Dendritic cell treated with granulocyte-macrophage colony-stimulating factor and Interleukin-4, amounts not matched to agents 40 ng/mL and 50 ng/mL, for 4 days (primary cell): ENCODE data around the gene ROBO1.

Experiments
- H3K27ac Mint-ChIP-seq: one replicate; pipeline ENCODE4 v1.8.0; 2022; ENCODE audit warnings: mild to moderate bottlenecking, mixed read lengths
- H3K27me3 Mint-ChIP-seq: one replicate; pipeline ENCODE4 v1.8.0; 2022; ENCODE audit warnings: mild to moderate bottlenecking, mixed read lengths
- H3K36me3 Mint-ChIP-seq: one replicate; pipeline ENCODE4 v1.8.0; 2022; ENCODE audit warnings: low read depth, mixed read lengths
- H3K4me1 Mint-ChIP-seq: one replicate; pipeline ENCODE4 v1.8.0; 2022; ENCODE audit warnings: low read depth, mixed read lengths
- H3K4me3 Mint-ChIP-seq: one replicate; pipeline ENCODE4 v1.8.0; 2022; ENCODE audit warnings: mild to moderate bottlenecking, moderate library complexity, mixed read lengths
- H3K9me3 Mint-ChIP-seq: one replicate; pipeline ENCODE4 v1.8.0; 2022; ENCODE audit warnings: mixed read lengths
- intact Hi-C: fragments of 100-400 bp; cut with micrococcal nuclease; formaldehyde crosslinking; loops from one replicate; pipeline ENCODE4 v1.15.0; 2022

The ROBO1 gene

DNA sequence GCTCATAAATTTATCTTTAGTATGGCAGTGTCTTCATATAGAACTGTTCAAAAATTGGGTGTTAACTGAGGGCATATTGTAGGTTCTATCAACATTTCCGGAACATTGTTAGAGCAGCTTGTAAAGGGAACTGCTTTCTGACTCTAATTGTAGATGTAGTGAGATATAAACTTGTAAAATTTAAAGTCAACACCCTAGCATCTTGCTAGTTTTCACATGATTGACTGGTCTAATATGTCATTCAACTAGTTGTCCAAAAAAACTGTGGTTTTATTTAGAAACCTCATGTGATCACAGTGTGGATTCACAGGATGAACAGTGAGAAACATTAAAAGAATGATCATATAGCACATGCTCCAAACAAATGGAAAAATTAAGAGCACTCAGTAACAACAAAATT is 607.4 kb downstream of the ROBO1 start:
- no peaks in the 10 kb centered on the region for H3K36me3 Mint-ChIP-seq
- intact Hi-C loops: no loop called here
- H3K27me3 Mint-ChIP-seq: no peaks in the 10 kb centered on the region
- no peaks in the 10 kb centered on the region for H3K9me3 Mint-ChIP-seq
- H3K4me1 Mint-ChIP-seq: no peaks in the 10 kb centered on the region
- no peak overlapping the region for H3K4me3 Mint-ChIP-seq
- no peak overlapping the region for H3K27ac Mint-ChIP-seq

DNA sequence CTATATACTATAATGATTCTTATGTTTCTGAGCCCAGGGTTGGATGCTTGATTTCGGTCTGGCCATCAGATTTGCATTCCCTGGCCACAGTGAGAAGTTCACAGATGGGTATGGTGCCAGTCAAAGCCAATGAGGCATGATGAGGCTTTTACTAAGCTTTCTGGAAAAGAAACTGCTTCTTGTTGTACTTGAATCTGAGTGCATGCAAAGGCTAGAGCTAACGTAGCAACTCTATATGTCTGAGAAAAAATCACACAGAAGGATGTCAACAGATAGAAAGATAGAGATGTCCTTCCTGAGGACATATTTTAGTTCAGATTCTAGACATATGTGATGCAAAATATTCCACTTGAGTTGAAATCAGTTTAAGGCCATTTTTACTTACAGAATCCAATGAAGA is 608.1 kb downstream of the ROBO1 start:
- no peaks in the 10 kb centered on the region for H3K27me3 Mint-ChIP-seq
- no peaks in the 10 kb centered on the region for H3K4me1 Mint-ChIP-seq
- intact Hi-C loops: no loop called here
- no peaks in the 10 kb centered on the region for H3K36me3 Mint-ChIP-seq
- no peak overlapping the region for H3K4me3 Mint-ChIP-seq
- no peaks in the 10 kb centered on the region for H3K9me3 Mint-ChIP-seq
- no peak overlapping the region for H3K27ac Mint-ChIP-seq

GRCh38 chr3:79157191-79157590 is 610.6 kb downstream of the ROBO1 start:
- Mint-ChIP-seq H3K27ac (no peak overlapping the region), H3K9me3 (no peaks in the 10 kb centered on the region), H3K4me3 (no peak overlapping the region), H3K27me3 (no peaks in the 10 kb centered on the region), H3K36me3 (no peaks in the 10 kb centered on the region), H3K4me1 (no peaks in the 10 kb centered on the region)
- intact Hi-C loops: no loop called here

DNA sequence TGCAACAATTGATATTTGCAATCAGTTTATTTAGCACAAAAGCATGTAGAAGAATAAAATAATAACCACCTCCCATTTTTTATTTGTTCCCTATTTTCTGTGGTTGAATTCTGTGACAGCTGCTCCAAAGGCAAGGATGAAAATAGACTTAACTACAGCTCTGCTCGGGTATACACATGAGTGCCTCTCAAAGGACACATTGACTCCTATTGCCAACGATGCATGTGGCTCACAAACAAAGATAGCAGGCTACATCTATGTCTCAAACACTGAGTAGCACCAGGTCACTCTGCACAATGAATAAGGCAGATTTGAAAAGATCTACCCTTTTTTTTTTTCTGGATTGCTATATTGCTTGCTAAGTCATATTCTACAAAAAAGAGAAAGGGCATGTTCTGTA is 612.9 kb downstream of the ROBO1 start:
- intact Hi-C loops: no loop called here
- Mint-ChIP-seq H3K36me3 (no peaks in the 10 kb centered on the region), H3K4me3 (no peak overlapping the region), H3K27ac (no peak overlapping the region), H3K27me3 (no peaks in the 10 kb centered on the region), H3K9me3 (peaks cover 8% of the 10 kb centered on the region), H3K4me1 (no peaks in the 10 kb centered on the region)

- Mint-ChIP-seq H3K27me3 (no peaks in the 10 kb centered on the region), H3K4me1 (no peaks in the 10 kb centered on the region), H3K36me3 (no peaks in the 10 kb centered on the region), H3K27ac (no peak overlapping the region), H3K4me3 (no peak overlapping the region), H3K9me3 (peaks cover 8% of the 10 kb centered on the region)
- intact Hi-C loops: no loop called here
Measured at GRCh38 chr3:79148786-79149185, 619.0 kb downstream of the ROBO1 start.

- Mint-ChIP-seq H3K27me3 (no peaks in the 10 kb centered on the region), H3K36me3 (no peaks in the 10 kb centered on the region), H3K4me3 (no peak overlapping the region), H3K27ac (no peak overlapping the region), H3K4me1 (no peaks in the 10 kb centered on the region), H3K9me3 (no peaks in the 10 kb centered on the region)
- intact Hi-C loops: no loop called here
Measured at GRCh38 chr3:79146024-79146423, 621.8 kb downstream of the ROBO1 start.

DNA sequence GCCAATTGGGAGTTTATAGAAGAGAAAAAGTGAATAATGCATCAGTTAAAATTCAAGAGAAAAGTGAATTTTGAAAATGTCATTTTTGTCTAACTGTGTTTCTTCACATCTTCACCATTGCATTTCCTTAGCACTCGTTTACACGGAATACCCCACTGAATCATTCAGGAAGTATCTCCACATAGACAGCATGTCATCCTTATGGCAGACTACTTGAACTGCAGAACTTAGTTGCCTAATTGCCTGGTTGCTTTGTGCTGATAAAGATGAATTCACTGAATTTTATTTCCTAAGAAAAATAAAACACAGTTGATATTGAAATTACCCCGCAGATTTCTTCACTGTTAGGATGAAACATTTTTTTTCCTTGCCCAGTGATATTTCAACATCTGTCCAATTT is 627.1 kb downstream of the ROBO1 start:
- Mint-ChIP-seq H3K4me1 (no peaks in the 10 kb centered on the region), H3K27ac (no peak overlapping the region), H3K36me3 (no peaks in the 10 kb centered on the region), H3K4me3 (no peak overlapping the region), H3K27me3 (no peaks in the 10 kb centered on the region), H3K9me3 (no peaks in the 10 kb centered on the region)
- intact Hi-C loops: no loop called here

DNA sequence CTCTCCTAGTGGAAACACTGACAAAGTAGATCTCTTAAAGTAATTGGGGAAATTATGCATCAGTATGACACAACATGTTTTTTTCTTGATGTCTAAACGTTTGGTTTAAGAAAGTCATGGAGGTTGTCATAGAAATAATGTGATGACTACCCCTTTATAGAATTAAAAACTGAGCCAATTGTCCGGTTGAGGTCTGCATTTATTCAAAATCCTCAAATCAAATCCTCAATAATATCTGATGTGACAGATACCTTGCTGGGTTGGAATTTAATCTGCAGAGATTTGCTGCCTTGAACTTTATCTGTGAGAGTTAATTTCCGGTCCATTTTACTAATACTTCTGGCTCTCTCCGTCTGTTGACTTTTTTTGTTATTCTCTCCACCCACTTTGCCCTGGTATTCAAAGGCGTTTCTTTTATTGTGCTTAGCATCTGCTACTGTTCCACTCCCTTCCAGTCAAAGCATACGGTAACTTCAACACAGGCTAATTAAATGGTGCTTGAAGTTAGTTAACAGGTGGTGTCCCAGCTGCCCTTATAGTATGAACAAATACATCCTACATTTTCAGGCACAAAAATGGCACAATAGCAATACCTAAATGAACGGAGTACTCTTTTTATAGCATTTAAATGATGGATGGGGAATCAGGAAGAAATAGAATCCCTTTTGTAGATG is 628.3 kb downstream of the ROBO1 start:
- Mint-ChIP-seq H3K4me3 (no peak overlapping the region), H3K36me3 (no peaks in the 10 kb centered on the region), H3K27me3 (no peaks in the 10 kb centered on the region), H3K9me3 (no peaks in the 10 kb centered on the region), H3K4me1 (no peaks in the 10 kb centered on the region), H3K27ac (no peak overlapping the region)
- intact Hi-C loops: no loop called here

DNA sequence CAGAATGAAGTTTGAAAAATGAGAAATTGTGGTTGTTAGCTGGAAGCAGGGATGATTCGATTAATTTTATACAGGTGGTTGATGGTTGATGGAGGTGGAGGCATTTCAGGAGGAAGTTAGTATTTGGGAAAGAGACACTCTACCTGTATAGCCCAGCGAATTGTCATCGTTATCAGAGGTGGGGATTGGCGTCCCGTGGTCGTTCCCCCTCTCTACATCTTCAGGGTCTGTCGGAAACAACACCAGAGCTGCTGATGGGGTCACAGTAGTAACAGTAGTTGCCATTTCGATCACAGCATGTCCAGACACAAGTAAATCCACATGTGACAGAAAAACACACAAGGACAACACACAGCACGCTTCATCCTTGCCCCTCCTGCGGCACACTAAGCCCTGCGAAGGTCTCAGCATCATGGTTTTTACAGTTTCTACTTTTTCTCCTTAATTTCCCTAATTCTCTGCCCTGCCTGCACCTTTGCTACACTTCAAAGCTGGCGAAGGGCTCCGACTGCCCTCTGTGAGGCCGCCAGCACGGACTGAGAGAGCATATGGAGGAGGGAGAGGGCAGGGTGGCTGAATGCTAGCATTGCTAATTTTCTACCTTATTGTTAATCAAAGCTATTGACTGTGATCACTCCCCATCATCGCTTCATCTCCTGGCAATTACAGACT is 642.3 kb downstream of the ROBO1 start:
- no peak overlapping the region for H3K27ac Mint-ChIP-seq
- H3K4me3 Mint-ChIP-seq: no peak overlapping the region
- peaks cover 8% of the 10 kb centered on the region for H3K9me3 Mint-ChIP-seq
- H3K36me3 Mint-ChIP-seq: no peaks in the 10 kb centered on the region
- no peaks in the 10 kb centered on the region for H3K27me3 Mint-ChIP-seq
- no peaks in the 10 kb centered on the region for H3K4me1 Mint-ChIP-seq
- intact Hi-C loops: no loop called here

DNA sequence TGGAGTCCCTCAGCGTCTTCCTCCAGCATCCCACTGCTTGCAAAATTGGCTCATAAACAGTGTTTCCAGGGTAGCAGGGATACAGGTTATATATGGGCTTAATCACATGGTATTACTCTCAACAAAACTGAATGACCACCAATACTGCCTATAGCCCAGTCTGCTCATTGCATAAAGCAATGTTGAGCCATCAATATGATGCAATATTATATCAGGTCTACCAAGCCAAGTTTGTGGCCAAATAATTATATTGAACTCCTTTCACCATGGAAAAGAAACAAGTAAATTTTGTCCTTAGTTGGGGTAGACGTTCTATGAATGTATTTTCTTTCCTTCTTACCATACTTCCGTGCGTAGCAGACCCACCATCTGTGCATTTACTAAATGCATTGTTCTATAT is 652.3 kb downstream of the ROBO1 start:
- H3K9me3 Mint-ChIP-seq: no peaks in the 10 kb centered on the region
- no peaks in the 10 kb centered on the region for H3K27me3 Mint-ChIP-seq
- no peak overlapping the region for H3K27ac Mint-ChIP-seq
- no peak overlapping the region for H3K4me3 Mint-ChIP-seq
- intact Hi-C loops: no loop called here
- H3K36me3 Mint-ChIP-seq: no peaks in the 10 kb centered on the region
- no peaks in the 10 kb centered on the region for H3K4me1 Mint-ChIP-seq

DNA sequence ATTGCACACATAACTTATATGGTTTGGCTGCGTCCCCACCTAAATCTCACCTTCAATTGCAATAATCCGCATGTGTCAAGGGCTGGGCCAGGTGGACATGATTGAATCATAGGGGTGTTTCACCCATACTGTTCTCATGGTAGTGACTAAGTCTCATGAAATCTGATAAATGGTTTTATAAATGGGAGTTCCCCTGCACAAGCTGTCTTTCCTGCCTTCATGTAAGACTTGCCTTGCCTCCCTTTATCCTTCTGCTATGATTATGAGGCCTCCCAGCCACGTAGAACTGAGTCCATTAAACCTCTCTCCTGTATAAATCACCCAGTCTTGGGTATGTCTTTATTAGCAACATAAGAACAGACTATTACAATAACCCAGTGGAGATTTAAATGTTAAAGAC is 653.9 kb downstream of the ROBO1 start:
- intact Hi-C loops: no loop called here

GRCh38 chr3:79111375-79112052 is 656.3 kb downstream of the ROBO1 start:
- Mint-ChIP-seq H3K9me3 (no peaks in the 10 kb centered on the region), H3K4me3 (no peak overlapping the region), H3K27me3 (no peaks in the 10 kb centered on the region), H3K36me3 (no peaks in the 10 kb centered on the region), H3K4me1 (no peaks in the 10 kb centered on the region), H3K27ac (no peak overlapping the region)
- intact Hi-C loops: no loop called here

More for the DNA sequence above, 653.9 kb downstream of the ROBO1 start:
- Mint-ChIP-seq H3K4me1 (no peaks in the 10 kb centered on the region), H3K27me3 (no peaks in the 10 kb centered on the region), H3K27ac (no peak overlapping the region), H3K36me3 (no peaks in the 10 kb centered on the region), H3K9me3 (no peaks in the 10 kb centered on the region), H3K4me3 (no peak overlapping the region)

- no peak overlapping the region for H3K4me3 Mint-ChIP-seq
- no peaks in the 10 kb centered on the region for H3K9me3 Mint-ChIP-seq
- no peak overlapping the region for H3K27ac Mint-ChIP-seq
- intact Hi-C loops: no loop called here
- H3K4me1 Mint-ChIP-seq: no peaks in the 10 kb centered on the region
- no peaks in the 10 kb centered on the region for H3K27me3 Mint-ChIP-seq
- no peaks in the 10 kb centered on the region for H3K36me3 Mint-ChIP-seq
Measured at GRCh38 chr3:79109754-79110153, 658.0 kb downstream of the ROBO1 start.

DNA sequence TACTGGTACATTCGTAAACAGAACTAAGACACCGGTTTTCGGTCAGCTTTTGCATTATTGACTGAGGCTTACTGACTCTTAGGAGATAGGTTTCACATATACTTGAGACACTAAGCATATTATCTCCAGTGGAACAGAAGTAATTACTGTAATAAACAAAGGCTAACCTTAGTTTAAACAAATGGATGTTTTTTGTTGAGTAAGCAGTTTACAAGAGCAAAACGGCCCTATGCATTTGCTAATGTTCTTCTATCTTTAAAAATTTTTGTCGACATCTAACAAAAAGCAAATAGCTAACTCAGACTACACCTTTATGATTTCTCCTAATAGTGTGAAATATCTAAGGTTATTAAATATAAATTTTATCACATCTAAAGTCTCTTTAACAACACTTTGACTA is 664.5 kb downstream of the ROBO1 start:
- H3K36me3 Mint-ChIP-seq: no peaks in the 10 kb centered on the region
- H3K9me3 Mint-ChIP-seq: no peaks in the 10 kb centered on the region
- intact Hi-C loops: no loop called here
- H3K4me1 Mint-ChIP-seq: no peaks in the 10 kb centered on the region
- H3K27ac Mint-ChIP-seq: no peak overlapping the region
- no peaks in the 10 kb centered on the region for H3K27me3 Mint-ChIP-seq
- no peak overlapping the region for H3K4me3 Mint-ChIP-seq
